Non-pigmented ciliary epithelial cell (primary cell): ENCODE data around the gene PTPRK.

ENCODE experiments used
- DNase-seq: peaks from one replicate; pipeline ENCODE4 v3.0.0-alpha.2; 2010; ENCODE audit warnings: low read depth

PTPRK gene

DNA sequence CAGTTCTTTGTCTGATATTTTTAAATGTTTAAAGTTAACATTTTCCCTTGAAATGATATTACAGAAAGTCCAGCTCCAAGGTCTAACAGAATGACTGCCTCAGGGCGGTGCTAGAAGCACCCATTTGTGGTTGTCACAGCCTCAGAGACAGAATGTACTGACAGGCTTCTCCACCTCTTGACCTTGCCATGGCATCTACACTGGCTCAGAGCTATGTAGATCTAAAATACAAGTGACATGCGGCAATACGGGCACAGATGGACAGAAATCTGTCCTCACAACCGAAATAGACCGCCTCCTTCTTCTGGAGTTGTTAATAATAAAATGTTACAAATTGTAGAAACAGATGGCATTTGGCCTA lies 452.3 kb downstream of the PTPRK start:
- DNase-seq: no peak

DNA sequence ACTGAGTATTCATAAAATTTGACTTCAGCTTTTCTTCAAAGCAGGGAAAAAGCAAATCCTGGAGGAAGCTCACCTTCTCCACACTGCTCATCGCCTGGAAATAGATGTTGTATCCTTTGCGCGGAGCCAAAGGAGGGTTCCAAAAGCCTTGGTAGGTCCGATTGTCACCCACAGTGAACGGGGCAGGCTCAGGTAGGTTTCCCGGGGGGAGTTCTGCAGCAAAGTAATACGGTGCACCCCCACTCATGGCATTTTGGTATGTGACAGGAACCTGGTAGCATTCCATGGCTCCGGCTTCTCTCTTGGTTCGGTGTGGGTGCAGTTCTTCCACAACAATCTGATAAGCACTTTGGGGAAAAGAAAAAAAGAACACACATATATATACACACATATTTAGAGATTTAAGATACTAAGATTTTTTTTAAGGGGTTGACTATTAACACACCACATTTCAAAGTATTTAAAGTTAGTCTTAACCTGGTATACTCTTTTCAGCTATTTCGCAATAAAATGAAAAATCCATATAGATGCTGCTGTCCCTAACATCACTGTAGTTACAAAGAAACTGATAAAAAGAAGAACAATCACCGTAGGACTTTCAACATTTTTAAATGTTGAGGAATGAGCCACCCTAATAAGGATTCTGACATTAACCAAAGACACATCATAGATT lies 452.8 kb downstream of the PTPRK start:
- no peak for DNase-seq

GRCh38 chr6:128065072-128065471 lies 455.3 kb downstream of the PTPRK start:
- no peak for DNase-seq

DNA sequence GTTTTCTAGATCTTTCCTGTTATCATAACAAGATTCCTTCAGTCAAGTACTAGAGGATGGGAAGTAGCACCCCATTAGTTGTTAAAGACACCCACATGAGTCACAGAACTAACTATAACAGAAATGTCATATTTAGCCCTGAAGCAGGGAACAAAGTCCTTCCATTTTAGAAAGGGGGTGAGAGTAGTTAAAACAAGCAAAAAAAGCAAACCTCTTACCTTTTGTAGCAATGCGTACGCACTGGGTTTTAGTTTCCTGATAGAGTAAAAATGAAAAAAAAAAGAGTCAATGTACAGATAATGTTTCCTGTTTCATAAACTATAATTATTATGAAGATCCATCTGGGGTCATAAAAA lies 455.9 kb downstream of the PTPRK start:
- DNase-seq: no peak

GRCh38 chr6:128063850-128064539 lies 456.4 kb downstream of the PTPRK start:
- DNase-seq: no peak

DNA sequence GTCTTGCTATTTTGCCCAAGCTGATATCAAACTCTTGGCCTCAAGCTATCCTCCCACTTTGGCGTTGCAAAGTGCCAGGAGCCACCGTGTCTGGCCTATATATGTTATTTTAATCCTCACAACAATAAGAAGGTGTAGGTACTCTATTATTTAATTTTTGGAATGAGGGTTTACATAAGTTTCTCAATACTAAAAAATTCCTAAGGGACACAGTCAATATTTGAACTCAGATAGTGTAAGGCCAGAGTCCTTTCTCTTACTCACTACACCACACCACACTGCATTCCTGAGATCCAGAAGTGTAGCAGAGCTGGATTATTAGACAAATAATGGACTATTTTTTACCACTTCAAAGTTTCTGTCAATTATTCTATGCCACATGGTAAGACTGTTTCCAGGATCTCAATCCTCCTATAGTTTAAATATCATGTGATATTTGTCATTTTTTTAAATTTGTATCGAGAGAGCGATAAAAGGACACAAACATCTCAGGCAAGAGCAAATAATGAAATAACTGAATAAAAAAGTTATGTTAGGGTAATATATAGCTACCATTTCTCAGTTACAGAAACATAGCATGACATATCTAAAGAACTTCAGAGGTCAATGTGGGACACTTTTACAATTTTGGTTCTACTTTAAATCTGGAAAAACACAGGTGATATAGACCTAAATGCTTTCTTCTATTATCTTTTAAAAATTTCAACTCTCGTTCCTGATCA lies 457.4 kb downstream of the PTPRK start:
- no peak for DNase-seq

GRCh38 chr6:128057946-128058345 lies 462.5 kb downstream of the PTPRK start:
- no peak for DNase-seq

DNA sequence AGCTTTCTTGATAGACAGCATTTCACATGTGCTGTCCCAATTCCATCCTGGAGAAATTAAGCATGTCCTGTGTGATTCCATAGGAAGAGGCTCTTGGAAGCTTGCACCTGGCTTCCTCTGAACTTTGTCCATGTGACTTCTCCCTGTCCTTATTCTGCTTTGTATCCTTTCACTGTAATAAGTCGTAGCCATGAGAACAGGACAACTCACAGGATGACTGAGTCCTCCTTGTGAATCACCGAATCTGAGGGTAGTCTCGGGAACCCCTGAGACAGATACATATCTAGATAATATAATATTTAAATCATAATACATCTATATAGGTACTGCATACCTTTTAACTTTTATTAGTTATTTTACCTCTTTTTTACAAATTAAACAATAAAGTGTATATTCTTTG lies 462.9 kb downstream of the PTPRK start:
- no peak for DNase-seq

GRCh38 chr6:128053109-128053508 lies 467.3 kb downstream of the PTPRK start:
- DNase-seq: no peak

DNA sequence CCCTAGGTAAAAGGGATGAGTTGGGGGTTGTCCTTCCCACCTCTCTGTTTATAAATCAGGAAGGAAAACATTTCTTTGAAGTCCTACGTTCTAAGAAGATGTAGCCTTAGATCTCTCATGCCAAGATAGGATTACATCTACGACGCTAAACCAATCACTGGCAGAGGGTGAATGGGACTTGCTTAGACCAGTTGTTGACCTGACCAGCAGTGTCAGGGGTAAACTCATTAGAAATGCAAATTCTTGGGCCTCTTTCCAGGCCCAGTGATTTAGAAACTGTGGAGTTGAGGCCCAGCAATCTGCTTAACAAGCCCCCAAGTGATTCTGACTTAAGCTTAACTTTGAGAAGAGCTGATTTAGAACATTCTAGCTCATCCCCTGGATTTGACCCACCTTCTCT lies 472.4 kb downstream of the PTPRK start:
- no peak for DNase-seq

DNA sequence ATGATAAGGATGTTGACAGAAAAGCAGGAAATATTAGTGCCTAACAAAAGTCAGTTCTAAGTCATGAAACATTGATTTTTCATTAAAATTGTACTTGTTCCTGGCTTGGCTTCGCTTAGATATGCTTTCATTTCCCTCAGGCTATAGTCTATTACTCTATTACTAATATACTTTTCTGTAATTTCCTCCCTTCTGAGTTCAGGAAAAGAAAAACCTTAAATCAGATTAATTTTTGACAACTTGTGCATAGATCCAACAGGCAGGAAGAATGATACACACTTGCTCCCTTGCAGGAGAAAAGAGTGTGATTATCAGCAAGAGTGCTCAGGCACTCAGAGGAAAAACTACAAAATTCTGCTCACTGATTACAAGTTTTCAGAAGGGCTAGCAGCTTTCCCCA lies 474.4 kb downstream of the PTPRK start:
- DNase-seq: no peak

DNA sequence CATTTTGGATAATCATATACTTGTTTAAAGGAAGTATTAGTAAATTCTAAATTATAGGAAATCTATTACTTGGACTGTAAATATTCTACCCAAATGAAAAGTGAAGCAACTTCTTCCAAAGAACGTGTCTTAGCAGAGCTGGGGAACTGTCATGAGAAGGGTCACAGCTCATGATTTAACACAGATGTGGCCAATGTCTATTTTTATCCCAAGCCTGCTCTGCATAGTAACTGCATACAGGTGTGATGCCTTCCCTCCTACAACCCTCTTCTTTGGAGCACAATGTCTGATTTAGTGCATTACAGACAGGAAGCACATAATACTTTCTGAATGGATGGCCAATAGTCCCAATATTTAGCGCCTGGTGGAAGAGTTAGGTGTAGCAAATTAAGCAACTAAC lies 480.9 kb downstream of the PTPRK start:
- no peak for DNase-seq

GRCh38 chr6:128036808-128037570 lies 483.4 kb downstream of the PTPRK start:
- DNase-seq: no peak

DNA sequence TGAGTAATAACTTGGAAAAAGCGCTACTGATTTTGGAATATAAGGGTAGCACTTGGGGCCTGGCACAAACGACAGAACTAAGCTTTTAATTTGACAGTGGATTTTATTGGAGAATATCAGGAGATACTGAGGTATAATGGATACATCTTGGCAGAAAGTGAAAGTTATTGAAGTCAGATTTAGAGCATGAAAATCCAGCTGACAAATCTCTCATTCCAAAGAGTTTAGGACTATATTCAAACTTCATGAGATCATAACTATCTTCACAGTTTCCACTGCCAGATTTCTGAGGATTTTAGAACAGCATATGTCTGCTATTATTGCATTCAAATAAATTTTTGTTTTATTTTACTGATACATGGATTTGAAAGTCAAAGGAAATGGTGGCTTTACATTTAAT lies 487.2 kb downstream of the PTPRK start:
- no peak for DNase-seq

GRCh38 chr6:128032042-128032441 lies 488.4 kb downstream of the PTPRK start:
- no peak for DNase-seq

DNA sequence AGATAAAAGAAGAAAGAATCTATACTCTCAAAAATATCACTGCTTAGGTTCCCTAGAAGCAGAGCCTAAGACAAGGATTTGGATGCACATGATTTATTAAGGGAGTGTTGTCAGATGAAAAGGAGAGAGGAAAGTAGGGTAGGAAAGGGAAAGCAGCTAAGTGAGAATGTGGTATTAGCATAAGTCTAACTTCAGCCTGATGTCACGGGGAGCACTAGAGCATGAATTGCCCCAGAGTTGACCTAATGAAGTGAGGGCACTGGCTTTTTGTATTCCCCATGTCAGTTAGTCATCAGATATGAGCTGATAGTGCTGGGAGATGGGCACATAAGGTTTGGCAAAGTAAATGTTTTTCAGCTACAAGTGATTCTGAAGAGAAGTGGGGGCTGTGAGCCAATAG lies 490.6 kb downstream of the PTPRK start:
- DNase-seq: no peak

- no peak for DNase-seq
These were observed 492.2 kb downstream of the PTPRK start for GRCh38 chr6:128028183-128028582.

- no peak for DNase-seq
These were observed 494.9 kb downstream of the PTPRK start for GRCh38 chr6:128025478-128025877.

DNA sequence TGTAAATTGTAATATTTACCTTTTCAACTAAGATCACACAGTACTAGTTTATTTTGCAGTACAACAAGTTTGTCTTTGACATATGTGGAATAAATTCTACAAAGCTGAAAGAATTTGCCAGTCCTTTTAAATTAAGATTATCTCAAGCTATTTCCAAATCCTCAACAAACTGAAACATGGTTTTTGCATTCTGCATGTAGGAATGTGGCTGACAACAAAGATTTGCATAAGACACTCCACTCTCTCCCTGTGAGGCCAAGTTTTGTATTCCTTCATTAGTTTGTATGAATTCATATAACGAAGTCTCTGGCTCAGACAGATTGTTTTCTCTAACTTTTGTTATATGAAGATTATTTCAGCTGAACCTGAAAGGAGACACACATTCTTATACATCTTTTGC lies 495.4 kb downstream of the PTPRK start:
- DNase-seq: no peak

GRCh38 chr6:128024046-128024445 lies 496.4 kb downstream of the PTPRK start:
- no peak for DNase-seq

- DNase-seq: no peak
These were observed 501.6 kb downstream of the PTPRK start for GRCh38 chr6:128018821-128019220.

GRCh38 chr6:128017288-128017687 lies 503.1 kb downstream of the PTPRK start:
- no peak for DNase-seq

GRCh38 chr6:128007658-128008057 lies 512.7 kb downstream of the PTPRK start:
- no peak for DNase-seq
